Fibroblast of skin of left biceps (primary cell): ENCODE results near the gene AP4B1.
A peak's percentile ranks its signal among the peaks of the same experiment; 100 is the strongest.

Experiments
- DNase-seq, 2 experiments: peaks; one replicate each; pipeline ENCODE4 v3.0.0-alpha.2; 2013; ENCODE audit warnings: low read depth in 2 of 2

Gene AP4B1

DNA sequence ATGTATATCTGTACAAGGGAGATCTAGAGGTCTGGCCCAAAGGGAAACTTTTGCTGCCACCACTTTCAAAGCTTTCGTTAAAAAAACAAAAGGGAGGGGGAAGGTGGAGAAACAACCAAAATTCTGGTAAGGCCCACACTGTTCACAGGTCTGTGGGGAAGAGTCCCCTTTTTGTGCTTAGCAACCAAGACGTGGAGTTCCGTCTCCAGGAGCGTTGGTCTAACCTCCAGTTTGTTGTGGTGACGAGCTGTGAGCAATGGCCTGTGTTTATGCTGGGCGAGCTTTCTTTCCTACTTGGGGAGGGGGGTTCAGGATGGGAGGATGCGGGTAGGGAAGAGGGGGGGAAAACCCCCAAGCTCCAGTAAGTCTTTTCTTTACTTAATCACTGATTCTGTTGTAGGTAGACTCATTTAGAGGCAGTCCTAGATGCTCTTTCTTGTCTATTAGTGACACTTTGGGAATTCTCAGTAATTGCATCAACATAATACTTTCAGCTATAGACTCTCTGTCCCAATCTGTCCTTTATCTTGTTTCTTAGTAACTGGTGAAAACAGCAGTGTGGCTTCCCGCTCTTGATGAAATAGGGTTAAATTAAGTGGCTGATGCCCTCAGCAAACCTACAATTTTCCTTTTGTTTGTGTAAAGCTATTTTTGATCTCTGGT, 26.0 kb upstream of the AP4B1 start:
- DNase-seq: no peak

DNA sequence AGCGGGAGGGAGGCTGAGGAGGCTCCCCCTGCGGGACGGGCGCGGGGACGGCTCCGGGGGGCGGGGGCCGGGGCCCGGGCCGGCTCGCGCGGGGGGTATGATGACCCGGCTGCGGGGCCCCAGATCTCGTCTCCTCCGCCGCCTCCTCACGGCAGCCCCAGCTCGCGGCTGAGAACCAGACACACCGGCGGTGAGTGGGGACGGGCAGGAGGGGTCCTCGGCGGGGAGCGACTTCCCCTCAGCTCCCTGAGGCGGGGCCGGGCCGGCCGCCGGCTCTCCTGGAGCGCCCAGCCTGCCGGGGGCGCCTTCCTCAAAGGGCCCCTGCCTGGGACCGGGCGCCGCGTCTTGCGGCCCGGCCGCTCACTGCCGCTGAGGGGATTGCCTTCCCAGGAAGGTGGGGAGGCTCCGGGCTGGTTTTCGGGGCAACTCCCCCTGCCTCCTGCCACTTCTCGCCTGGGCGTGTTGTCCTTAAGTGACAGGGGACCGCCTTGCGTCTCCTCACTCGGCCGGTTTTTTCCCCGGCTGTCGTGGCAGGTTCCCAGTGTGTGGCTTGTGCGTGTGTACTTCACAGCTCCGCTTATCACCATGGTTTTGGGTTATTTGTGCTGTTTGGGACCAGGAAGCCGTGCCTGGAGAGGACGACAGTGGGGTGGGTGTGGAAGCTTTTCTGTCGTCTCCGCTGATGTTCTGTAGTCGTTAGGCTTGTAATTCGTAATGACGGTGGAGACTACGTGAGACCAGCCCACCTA, 25.3 kb upstream of the AP4B1 start:
- no peak for DNase-seq

DNA sequence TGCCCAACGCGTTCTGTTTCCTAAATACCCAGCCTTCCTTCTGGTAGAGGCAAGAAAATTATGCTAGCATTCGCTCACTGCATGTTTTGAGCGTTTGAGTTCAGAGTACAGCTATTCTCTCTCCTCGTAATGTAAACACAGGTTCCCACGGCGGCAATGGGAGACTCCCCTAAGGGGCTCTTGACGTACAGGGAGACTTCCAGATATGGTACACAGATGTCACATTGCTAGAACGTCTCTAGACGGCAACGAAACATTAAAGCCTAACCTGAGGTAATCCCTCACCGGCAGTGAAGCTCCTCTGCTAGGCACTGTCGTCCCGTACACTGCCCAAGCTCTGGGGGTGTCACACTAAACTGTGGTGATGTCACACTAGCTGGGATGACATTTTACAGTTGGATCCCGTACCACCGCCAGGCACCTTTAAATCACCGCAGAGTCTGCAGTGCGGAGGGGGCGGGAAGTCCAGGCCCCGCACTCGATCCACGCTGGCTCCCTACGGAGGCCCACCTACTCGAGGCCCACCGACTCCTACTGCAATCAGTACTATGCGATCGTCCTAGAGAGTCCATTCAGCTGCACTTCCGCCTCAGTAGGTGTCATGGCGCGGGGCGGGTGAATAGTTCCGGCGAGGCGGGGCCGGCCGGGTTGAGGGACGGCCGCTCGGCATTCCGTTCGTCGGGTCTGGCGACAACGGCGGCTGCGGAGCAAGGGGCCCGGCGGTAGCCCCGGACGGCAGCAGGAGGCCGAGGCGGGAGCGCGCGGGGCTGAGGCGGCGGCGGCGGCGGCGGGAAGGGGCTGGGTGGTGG, 24.5 kb upstream of the AP4B1 start, which contains the start of gene HIPK1:
Gene HIPK1 (plus strand): TSS at position 384 of the 809 bp plus-strand sequence.
- DNase-seq: peak; percentile 63 to 73

DNA sequence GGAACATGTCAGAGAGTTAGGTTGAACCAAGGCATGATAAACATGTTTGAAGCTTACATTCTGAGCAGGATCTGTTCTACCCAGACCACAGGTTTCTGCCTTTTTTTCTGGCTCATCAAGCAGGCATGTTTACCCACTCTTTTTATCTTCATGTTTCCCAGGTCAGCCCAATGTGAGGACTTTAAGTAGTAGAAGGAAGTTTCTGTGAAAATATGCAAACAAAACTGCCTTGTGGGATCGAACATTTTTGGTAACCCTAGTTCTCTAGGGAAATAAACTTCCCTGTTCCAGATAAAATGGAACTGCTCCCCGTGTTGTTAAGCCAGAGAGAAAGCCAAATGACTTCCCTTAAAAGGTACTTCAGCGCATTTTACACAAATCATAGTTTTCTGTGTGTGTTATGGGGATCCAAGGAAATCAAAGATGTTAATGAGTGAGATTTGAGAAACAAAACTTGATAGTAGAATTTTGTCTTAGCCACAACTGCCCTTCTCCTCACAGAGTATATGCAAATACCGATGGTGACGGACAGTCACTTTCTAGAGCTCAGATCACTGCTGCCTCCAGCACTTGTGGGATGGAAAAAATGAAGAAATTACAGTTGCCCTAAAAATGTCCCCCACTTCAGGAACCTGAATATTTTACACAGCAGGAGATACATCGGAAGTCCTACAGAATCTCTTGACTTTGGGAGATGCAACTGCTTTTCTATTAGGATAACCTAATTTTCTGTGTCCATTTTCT, 23.8 kb upstream of the AP4B1 start:
- DNase-seq: no peak

DNA sequence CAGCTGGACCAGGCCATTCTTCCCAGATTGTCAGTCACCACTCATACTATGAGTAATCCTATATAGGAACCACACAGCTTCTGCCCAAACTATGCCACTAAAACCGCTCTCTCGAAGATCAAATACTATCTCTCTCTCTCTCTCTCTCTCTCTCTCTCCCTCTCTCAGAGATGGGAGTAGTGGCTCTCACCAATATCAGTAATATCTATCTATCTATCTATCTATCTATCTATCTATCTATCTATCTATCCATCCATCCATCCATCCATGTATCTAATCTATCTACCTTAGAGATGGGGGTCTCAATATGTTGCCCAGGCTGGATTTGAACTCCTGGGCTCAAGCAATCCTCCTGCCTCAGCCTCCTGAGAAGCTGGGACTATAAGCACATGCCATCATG, 19.9 kb upstream of the AP4B1 start:
- no peak for DNase-seq

DNA sequence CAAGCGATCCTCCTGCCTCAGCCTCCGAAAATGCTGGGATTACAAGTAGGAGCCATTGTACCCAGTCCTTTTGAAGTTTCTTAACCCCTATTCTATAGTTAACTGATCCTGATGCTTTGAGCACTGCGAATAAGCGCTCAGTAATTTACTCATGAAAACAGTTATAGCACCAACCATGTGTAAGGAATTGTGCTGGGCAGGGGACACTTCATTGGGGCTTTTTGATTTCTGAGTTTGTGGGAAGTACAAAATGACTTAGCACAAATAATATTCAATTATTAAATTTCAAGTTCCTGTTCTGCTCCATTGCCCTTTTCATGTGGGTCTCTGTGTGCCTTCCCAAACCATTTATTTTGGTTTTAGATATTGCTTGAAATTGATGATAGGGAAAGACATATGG, 18.4 kb upstream of the AP4B1 start:
- no peak for DNase-seq

DNA sequence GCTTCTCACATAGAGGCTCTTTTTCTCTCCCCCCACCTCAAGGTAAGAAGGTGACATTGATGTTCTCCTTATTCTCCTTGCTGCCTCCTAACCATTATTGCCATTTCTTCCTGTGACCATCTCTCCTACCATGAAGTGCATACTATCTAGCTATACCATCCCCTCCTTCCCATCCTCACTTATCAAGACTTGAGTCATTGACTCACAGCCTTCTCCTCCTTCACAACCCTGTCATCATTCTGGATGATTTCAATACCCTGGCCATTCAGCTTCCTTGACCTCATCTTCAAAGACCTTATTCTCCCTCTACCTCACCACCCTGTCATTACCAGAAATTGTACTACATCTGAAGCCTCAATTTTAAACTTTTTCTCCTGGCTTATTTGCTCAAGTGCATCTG, 13.6 kb upstream of the AP4B1 start:
- DNase-seq: no peak

DNA sequence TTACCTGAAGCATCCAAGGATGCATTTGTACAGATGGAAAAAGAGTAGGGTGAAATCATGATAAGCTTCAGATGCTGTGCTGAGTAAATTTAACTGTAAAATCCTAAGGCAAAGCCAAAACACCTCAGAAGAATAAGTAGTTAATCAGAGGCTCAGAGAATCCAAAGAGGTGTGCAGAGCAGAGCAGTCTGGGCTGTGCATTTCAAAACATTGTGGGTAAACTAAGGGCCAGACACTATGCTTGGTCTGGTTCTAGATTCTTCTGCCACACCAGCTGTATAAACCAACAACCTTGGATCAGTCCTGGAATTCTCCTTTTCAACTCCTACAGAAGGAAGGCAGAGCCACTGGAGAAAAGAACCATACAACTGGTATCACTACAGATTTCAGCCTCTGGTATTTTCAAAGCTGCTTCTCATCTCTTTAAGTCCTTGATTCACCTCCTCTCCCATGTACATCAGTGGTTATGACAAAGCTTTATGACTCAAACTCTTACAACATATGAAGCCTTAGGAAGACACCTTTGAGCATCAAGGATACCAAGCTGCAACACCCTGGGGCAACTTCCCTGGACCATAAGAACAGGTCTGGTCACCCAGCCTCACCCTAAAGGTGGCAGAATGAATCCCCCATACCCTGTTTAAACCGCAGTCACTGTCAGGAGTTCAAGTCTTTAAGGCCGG, 12.9 kb upstream of the AP4B1 start:
- DNase-seq: no peak

DNA sequence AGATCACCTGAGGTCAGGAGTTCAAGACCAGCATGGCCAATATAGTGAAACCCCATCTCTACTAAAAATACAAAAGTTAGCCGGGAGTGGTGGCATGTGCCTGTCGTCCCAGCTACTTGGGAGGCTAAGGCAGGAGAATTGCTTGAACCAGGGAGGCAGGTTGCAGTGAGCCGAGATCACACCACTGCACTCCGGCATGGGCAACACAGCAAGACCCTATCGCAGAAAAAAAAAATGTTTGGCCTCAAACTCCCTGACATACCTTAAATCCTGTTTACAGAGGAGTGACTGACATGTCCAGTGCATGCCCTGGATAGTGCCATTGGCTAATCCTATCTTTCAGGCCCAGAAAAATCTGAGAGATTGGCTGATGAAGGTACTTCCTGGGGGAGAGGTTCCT, 12.4 kb upstream of the AP4B1 start:
- no peak for DNase-seq

DNA sequence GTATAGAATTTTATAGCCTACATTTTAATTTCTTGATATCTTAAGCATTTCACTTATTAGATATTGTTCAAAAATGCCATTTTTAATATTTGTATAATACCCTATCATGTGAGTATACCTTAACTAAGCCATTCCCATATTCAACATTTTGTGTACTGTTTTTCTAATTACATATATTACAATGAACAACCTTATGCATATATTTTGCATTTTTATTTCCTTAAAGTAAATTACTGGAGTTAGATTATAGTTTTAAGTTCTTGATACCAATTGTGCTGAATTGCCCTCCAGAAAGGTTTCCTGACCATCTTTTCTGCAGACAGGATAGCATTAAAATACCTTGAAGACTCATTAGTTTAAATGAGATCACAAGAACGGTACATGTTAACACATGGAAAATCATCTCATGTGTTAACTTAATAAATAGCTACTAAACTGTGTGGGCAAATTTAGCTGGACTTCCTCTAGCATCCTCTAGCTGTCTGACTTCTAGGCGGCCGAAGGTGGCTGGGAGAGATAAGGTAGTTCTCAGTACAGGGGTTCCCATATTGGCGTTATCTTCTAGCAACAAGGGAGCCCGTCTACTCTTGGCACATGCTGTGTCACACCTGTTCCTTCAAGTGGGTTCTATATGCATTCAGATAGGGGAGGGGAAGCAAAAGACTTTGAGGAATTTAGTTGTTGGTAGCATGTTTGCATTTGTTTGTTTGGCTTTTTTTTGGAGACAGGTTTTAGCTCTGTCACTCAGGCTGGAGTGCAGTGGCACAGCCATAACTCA, 9.5 kb upstream of the AP4B1 start:
- no peak for DNase-seq

DNA sequence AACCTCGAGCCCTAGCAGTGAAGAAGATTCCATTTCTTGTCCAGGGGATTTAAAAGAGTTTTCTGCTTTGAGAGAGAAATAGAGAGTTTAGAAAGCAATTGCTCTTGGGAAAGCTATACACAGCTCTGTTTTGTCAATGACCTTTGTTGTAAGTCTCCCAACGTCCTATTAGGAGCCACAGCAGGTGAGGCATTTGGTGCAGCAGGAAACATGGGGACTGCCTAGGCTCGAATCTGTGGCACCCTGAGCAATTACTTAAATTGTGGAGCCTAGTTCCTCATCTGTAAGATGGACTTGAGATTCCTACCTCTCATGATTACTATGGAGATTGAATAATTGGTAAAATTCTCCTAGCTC, 8.7 kb upstream of the AP4B1 start:
- DNase-seq: no peak

DNA sequence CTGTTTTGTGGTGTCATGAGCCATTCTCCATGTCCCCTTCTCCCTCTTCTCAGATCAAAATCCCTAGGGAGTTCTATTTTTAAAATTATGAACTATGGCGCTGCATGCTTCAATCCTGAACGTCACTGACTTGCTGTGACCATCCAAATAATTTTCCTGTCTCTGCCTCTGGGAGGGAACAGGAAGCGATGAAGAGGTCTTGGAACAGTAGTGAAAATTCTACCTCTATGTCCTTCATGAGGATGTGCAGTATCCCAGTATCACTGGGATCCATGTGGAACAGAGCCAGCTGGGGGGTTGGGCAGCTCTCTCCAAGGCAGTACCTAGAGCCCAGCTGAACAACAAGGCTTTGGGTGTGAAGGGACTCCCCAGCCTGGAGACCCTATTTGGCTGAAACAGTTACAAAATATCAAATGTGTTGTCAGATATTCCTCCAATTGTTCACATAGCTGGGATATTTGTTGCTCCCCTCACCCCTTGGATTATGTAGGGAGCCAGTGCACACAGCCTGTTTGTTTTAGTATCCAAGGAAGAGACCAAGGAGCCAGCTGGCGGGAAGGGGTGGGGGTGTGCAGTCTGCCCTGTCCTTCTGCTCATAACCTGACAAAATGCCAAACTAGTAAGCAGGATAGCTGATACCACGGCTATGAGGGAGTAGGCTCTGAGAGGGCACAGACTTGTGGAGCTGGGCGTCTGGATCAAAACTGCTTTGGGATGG, 8.2 kb upstream of the AP4B1 start:
- DNase-seq: peak; percentile 50 to 58

DNA sequence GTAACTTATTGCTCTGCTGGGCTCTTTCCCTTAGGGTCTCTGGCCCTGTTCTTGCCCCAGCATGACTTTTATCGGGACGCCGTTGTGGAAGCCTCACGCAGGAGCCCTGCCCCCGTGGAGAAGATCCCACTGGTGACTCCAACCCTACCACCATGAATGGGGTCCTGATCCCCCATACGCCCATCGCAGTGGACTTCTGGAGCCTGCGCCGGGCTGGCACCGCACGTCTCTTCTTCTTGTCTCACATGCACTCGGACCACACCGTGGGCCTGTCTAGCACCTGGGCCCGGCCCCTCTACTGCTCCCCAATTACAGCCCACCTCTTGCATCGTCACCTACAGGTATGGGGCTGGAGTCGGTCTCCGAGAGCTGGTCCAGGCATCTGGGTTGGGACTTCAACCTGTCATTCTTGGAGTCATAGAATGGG, 849 bp upstream of the AP4B1 start:
- no peak for DNase-seq

DNA sequence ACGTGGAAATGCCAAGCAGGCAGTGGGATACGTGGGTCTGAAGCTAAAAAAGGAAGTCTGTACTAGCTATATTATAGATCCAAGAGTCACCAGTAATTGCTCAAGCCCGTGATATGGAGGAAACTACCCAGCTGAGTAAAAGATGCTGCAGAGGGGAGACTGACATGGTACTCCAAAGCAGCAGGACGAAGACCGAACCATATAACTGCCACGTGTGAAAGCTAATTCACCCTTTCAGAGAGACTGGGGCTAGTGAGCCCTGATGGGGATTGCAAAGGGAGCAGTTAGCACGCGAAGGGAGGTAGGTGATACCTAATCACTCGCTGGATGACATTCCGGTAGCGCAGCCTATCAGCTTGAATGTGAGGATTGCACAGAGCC, 316 bp downstream of the AP4B1 start:
- DNase-seq: no peak

DNA sequence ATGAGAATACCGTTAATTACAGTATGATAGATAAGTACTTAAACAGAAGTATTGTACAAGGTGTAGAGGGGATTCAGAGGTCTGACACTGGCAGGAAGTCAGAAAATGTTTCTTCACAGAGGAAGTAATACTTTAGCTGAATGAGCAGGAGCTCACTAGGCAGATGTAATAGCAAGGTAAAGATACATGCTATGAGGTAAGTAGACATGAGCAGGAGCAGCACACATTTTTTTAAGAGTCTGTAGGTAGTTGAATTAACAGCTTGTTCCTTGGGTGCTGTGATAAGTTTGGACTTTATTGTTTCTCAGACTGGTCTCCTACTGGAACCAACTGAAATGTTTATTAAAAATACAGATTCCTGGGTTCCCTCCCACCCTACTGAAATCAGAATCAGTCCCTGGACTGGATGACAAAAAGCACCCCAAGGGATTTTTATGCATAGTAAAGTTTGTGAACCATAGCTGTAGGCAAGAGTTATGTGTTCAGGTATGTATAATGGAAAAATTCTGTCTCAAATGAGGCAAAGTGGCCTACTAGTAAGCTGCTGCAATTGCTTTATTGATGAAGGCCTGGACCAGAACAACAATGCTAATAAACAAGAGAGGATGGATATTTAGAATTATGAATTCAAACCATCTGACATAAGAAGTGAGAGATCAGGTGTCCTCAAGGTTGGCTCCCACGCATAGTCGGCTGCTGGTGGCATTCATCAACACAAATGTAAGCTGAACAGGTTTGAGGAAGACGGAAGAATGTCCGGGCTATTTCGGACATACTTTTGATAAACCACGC, 902 bp downstream of the AP4B1 start:
- no peak for DNase-seq

DNA sequence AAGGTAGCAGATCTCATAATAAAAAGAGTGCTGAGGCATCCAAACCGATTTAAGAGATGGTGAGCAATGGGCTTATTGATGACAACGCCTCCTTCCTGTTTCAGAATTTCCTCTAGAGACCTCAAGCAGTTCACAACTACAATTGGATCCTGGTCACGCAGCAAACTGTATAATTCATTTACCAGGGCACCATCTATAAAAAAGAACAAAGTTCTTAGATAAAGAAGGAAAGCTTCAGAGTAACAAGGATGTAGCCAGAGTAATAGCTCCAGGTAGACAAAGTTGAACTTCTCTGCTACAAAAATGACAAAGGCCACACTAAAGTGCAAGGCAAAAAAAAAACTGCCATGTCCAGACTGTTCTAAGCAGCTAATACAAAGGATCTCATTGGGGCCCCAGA, 3.4 kb downstream of the AP4B1 start:
- DNase-seq: no peak

DNA sequence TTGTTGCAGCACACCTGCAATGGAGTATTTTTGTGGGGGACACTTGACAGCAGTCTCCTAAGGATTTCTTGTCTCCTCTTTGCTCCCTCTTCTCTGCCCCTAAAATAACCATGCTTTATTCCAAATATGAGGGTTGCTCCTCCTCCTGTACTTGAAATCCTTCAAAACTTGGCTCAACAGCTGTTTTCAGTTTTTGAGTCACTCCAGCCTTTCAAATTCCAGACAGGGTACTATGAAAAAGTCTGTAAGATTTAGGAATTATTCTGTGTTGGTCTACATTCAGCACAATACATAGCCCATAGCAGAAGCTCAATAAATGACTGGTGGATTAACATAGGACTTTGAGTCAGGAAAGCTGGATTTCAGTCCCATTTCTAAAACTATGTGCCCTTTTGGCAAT, 5.5 kb downstream of the AP4B1 start:
- no peak for DNase-seq

DNA sequence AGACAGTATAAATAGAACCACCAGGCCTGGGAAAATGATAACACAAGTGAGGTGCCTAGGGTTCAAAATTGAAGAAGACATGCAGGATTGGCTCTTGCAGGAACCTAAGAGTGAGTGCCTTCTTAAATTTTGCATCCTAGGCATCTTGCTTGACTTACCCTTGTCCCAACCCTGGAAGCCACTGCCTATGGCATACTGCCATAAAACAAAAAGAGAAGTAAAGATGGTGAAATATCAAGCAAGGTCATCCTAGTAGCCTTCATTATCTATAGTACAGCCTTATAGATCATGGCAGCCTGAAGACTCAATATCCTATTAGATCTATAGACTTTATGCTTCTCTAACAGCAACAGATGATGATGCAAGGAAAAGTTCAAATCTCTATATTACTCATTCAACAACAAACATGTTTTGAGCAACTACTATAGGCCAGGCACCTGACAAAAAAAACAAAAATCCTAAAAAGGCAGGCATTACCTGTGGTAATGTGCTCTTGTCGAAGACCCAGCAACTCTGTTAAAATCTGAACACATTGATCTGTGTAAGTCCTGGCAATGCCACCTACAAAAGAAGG, 6.3 kb downstream of the AP4B1 start:
- no peak for DNase-seq

DNA sequence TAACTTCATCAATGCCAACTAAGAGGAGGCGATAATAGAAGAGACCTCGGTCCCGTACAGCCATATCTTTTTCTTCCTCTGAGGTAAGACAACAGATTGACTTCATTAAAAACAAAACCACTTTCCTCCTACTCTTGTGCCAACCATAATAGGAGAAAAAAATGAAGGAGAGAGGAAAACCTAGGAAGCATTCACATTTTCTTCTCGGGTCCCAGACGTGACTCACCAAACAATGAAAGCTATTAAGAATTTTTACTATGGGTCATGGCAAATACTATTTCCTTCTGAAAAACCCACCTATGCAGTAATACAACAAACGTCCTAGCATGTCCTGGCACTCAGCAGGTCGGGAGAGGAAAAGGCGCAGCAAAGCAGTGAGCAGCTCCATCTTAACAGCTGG, 8.6 kb downstream of the AP4B1 start:
- no peak for DNase-seq
